Heart right ventricle (tissue), 16 donors: ENCODE data around the gene MICA. TPM values are rescaled to one million over a fixed set of nuclear protein-coding genes. Genes with fewer than 3 reads are reported as not detected.
"Not testable (repeated sequence)": the region's sequence is repeated elsewhere in the genome, so short reads cannot be mapped to it uniquely, and the experiment has no call there.

Experiments used
- ATAC-seq, 8 donors: fragments of 200-7000 bp; cut with Tn5 transposase; one replicate each; pipeline ENCODE4 v1.9.1; 2020; ENCODE audit warnings: mild to moderate bottlenecking in 8 of 8, moderate library complexity in 8 of 8, moderate number of reproducible peaks in 1 of 8
- DNase-seq, 2 donors: peaks; one replicate each; pipeline ENCODE4 v3.0.0-alpha.2; 2020
- H3K27ac ChIP-seq, 10 donors: fragments of 200-600 bp; sonication (generic) in 2 of 10; one replicate each; pipeline versions ENCODE4 v1.5.0 to v1.8.0; 2020 to 2022; ENCODE audit warnings: mild to moderate bottlenecking in 3 of 10
- H3K27me3 ChIP-seq, 7 donors: fragments of 200-600 bp; one replicate each; pipeline ENCODE4 v1.8.0; 2021 to 2022; ENCODE audit warnings: mild to moderate bottlenecking in 2 of 7
- H3K36me3 ChIP-seq, 9 donors: fragments of 200-600 bp; sonication (generic) in 1 of 9; one replicate each; pipeline versions ENCODE4 v1.5.0 to v1.8.0; 2020 to 2022; ENCODE audit warnings: mild to moderate bottlenecking in 2 of 9
- H3K4me1 ChIP-seq, 9 donors: fragments of 200-600 bp; sonication (generic) in 1 of 9; one replicate each; pipeline versions ENCODE4 v1.5.0 to v1.8.0; 2020 to 2022; ENCODE audit warnings: mild to moderate bottlenecking in 4 of 9
- H3K4me3 ChIP-seq, 10 donors: fragments of 200-600 bp; sonication (generic) in 2 of 10; one replicate each; pipeline versions ENCODE4 v1.5.0 to v1.8.0; 2020 to 2022; ENCODE audit warnings: mild to moderate bottlenecking in 7 of 10, moderate library complexity in 2 of 10
- H3K9me3 ChIP-seq, 11 donors: fragments of 200-600 bp in 10 of 11; sonication (generic) in 2 of 11; one replicate each; pipeline versions ENCODE4 v1.5.0 to v1.8.0; 2013 to 2022; ENCODE audit warnings: mild to moderate bottlenecking in 2 of 11, control low read depth in 1 of 11, moderate library complexity in 1 of 11
- CTCF ChIP-seq, 9 donors: fragments of 200-600 bp; sonication (generic) in 2 of 9; IDR thresholded peaks; one replicate each; pipeline versions ENCODE4 v1.5.0 to v1.8.0; 2021 to 2022; ENCODE audit warnings: antibody characterized with exemption in 9 of 9, mild to moderate bottlenecking in 5 of 9, moderate library complexity in 1 of 9
- WGBS, 2 donors: extraction: QIAGEN DNeasy Blood & Tissue Kit; methylation state at CpG; one replicate each; pipeline ENCODE4 v1.1.7; 2013; ENCODE audit warnings: inconsistent platforms in 1 of 2; 5-methylcytosine and 5-hydroxymethylcytosine counted together
- intact Hi-C, 10 donors: fragments of 100-400 bp; cut with DNase I; formaldehyde crosslinking; loops; one replicate each; pipeline versions ENCODE4 v1.11.1 to v1.14.2; 2022
- polyA plus RNA-seq, 2 donors: library from polyadenylated mRNA; stranded (reverse); fragments of 200-250 nt; gene quantifications; one replicate each; pipeline ENCODE4 v1.2.3, GENCODE V29; 2013
- total RNA-seq, 10 donors: library from RNA; stranded (reverse); fragmentation: NEBNext Ultra II Directional in 3 of 10; extraction: Animal tissue kit (Norgen Biotek cat#: 25700) in 3 of 10; gene quantifications; one replicate each; pipeline versions ENCODE4 v1.2.1 to v1.2.4, GENCODE V29; 2021 to 2023
- donor health status: Arrhythmogenic right ventricular cardiomyopathy.
- donor health status: ischemic (EF 13 %, LVEDD 7.1; RV severe dilation, severe dysfunction).
- donor health status: healthy with polysubstance abuse.
- donor health status: DM: no; HTN: yes; CAD: no.
- donor health status: DM: no; HTN: no; CAD: no.
- donor health status: ischemic (EF 25% LVEDD 6.9; RV normal size, moderate dysfunction).
- donor health status: ischemic (EF 25% LVEDD 5.7; RV mildly dilated, moderate dysfunction).
- donor health status: healthy.
- donor health status: DM: yes; HTN: yes; CAD: no.
- donor health status: Ischemic cardiomyopathy.
- donor health status: ischemic (EF 35%, LVEDD 5.7; RV mildly dilated, moderate dysfunction).
- donor health status: nonischemic (EF 11% LVEDD 7.7; RV severe dilation, severe dysfunction).
- donor health status: DM: yes; HTN: yes; CAD: no.
- donor health status: PGD.
- donor health status: ischemic (EF 29% LVEDD 5.4; RV normal size, mild dysfunction).
- donor health status: nonischemic (EF 23%, LVEDD 6.1; RV moderate dilation, normal function).

Gene MICA
- total and polyA plus RNA-seq, 12 donors = 3.2 to 36.0 (median 9.1) TPM

GRCh38 chr6:31401403-31401802 lies 2.0 kb upstream of the MICA start:
- intact Hi-C loops = loop anchor here in 1 of 10 donors (5.0 kb wide), 1 partner anchor 41 kb away; no protein-coding TSS in a partner anchor
- no peaks in the 10 kb centered on the region for H3K9me3 ChIP-seq
- TF ChIP-seq CTCF (IDR thresholded peaks at IDR 0.05) = no peak
- H3K27me3 ChIP-seq = no peaks in the 10 kb centered on the region
- no peak for DNase-seq
- peaks cover 15 to 79% (median 71%) of the 10 kb centered on the region in 9 donors for H3K4me1 ChIP-seq
- peak overlapping the region; percentile 94 to 100 (median 98) for H3K27ac ChIP-seq
- ATAC-seq = peak in 5 of 8 donors; percentile 9 to 25 (median 14)
- WGBS, 2 donors = 24 to 35% methylated on average over 4 of the region's 4 CpGs
- H3K36me3 ChIP-seq = no peaks in the 10 kb centered on the region
- H3K4me3 ChIP-seq = peak overlapping the region; percentile 48 to 93 (median 85)

GRCh38 chr6:31402324-31403282 lies 792 bp upstream of the MICA start:
- 8 to 17% methylated on average over 25 to 27 of the region's 27 CpGs for WGBS, 2 donors
- H3K27me3 ChIP-seq = no peaks in the 10 kb centered on the region
- ATAC-seq (peak in 1 of 8 donors; percentile 3), DNase-seq (peak in 1 of 2 donors; percentile 24)
- peak overlapping the region in 9 of 10 donors; percentile 53 to 100 (median 97) for H3K27ac ChIP-seq
- no peaks in the 10 kb centered on the region for H3K36me3 ChIP-seq
- no peak for TF ChIP-seq CTCF (IDR thresholded peaks at IDR 0.05)
- peaks cover 0 to 5% (median 0%) of the 10 kb centered on the region in 11 donors for H3K9me3 ChIP-seq
- H3K4me3 ChIP-seq = peak overlapping the region; percentile 40 to 93 (median 80)
- intact Hi-C loops = loop anchor here in 3 of 10 donors (1.0 to 5.0 kb wide), 3 partner anchors 38 to 41 kb away; no protein-coding TSS in a partner anchor
- peaks cover 16 to 79% (median 68%) of the 10 kb centered on the region in 9 donors for H3K4me1 ChIP-seq

GRCh38 chr6:31404061-31404364 lies 618 bp downstream of the MICA start:
- peaks cover 18 to 78% (median 59%) of the 10 kb centered on the region in 9 donors for H3K4me1 ChIP-seq

GRCh38 chr6:31405996-31406395 lies 2.6 kb downstream of the MICA start:
- no peak for ATAC-seq
- peaks cover 0 to 5% (median 0%) of the 10 kb centered on the region in 11 donors for H3K9me3 ChIP-seq
- H3K4me3 ChIP-seq = no peak overlapping the region
- peak overlapping the region in 1 of 10 donors; percentile 6 for H3K27ac ChIP-seq
- peaks cover 0 to 10% (median 0%) of the 10 kb centered on the region in 9 donors for H3K36me3 ChIP-seq
- DNase-seq = no peak
- intact Hi-C loops = no loop called here
- peaks cover 18 to 83% (median 58%) of the 10 kb centered on the region in 9 donors for H3K4me1 ChIP-seq
- 50 to 67% methylated on average over 5 of the region's 5 CpGs for WGBS, 2 donors
- TF ChIP-seq CTCF (IDR thresholded peaks at IDR 0.05) = no peak
- H3K27me3 ChIP-seq = no peaks in the 10 kb centered on the region

More at GRCh38 chr6:31404061-31404364, 618 bp downstream of the MICA start:
- H3K27me3 ChIP-seq, H3K9me3 ChIP-seq, DNase-seq, ATAC-seq, H3K36me3 ChIP-seq: not testable (repeated sequence)
- intact Hi-C loops = loop anchor here in 1 of 10 donors (5.0 kb wide), 1 partner anchor 38 kb away; no protein-coding TSS in a partner anchor
- Histone ChIP-seq H3K27ac (peak overlapping the region in 9 of 10 donors; percentile 53 to 100 (median 97)), H3K4me3 (peak overlapping the region; percentile 40 to 93 (median 80))
- WGBS, 2 donors = 7 to 8% methylated on average over 13 of the region's 13 CpGs
